Activated gamma-delta T cell treated with anti-CD3 and anti-CD28 coated beads, Interleukin-2, amount 50 U/mL, for 16 hours (primary cell): ENCODE results near the gene BHLHE41.

Experiments used
- DNase-seq: peaks from one replicate; pipeline ENCODE4 v3.0.0-alpha.2; 2020; ENCODE audit warnings: low read depth

BHLHE41 gene

DNA sequence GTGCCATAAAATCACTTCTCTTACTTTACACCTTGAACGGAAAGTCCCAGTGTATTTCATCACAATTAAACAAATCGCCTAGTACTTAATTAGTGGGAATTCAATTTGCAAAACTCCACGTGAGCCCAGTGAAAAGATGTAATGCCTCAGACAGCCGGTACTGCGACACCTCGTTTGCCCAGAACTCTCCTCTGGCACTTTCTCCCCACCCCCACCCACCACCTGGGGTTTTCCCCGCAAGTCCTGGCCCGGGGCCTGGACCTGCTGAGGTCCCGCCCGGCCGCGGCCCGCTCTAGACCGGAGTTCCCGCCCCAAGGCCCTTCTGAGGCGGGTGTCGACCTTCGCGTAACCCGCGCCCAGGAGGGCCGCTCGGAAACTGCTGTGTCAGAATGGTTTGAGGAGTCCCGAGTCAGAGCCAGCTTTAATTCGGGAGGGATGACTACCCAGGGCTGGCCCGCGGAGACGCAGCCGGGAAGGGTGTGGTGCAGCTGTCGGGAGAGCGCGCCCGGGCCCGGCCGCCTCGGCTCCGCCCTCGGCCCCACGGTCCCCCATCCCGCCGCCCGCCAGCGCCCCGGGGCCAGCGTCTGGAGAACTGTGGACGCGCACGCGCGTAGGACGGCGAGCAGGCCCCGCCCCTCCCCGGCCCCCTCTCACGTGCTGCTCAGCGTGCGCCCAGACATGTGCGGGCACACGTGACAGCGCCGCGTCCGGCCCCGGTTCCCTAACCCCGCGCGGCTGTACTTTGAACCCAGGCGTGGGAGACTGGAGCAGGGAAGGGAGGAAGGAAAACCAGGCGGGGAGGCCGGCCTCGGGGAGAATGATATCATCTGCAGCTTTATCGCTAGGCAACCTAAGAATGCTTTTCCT lies 10.8 kb downstream of the BHLHE41 start:
- DNase-seq: peak; percentile 43

DNA sequence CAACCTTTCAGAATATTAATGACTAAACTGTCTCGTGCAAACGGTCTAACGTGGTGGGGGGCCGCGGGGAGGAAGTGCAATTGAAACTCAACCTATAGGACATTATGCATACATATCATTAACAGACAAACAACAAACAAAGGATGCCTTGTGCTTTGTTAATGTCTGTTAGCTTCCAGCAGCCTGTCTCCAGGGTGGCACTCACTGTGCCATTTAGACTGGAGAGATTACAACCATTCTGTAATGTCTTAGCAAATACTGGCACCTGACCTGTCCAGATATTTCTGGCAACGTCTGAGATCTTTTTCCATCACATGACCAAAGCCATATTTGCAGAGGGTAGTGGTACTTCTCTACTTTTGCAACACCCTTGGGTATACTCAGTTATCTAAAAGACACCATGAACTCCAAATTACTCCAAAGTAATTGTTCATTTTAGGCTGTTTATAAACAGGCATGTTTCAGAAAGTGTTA lies 11.6 kb downstream of the BHLHE41 start:
- no peak for DNase-seq

- DNase-seq: no peak
These were observed 12.1 kb downstream of the BHLHE41 start for GRCh38 chr12:26112703-26113147.

DNA sequence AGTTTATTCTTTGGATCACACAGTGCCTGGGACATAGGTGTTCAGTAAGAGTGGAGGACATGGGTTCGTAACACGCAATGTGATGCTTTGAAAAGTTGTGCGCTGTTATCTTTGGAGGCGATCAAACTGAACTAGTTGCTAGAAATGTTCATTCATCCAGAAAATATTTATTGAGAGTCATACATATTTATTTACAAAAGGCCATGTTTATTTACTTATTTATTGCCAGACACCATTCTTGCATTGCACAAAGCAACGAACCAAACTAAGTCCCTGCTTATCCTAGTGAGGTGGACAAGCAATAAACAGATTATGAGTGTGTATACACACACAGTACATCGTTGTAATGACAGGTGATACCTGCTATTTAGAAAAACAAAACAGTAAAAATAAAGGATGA lies 12.6 kb downstream of the BHLHE41 start:
- DNase-seq: no peak

- DNase-seq: no peak
These were observed 15.4 kb downstream of the BHLHE41 start for GRCh38 chr12:26109343-26109881.

GRCh38 chr12:26108915-26109314 lies 15.9 kb downstream of the BHLHE41 start:
- no peak for DNase-seq

- no peak for DNase-seq
These were observed 18.5 kb downstream of the BHLHE41 start for GRCh38 chr12:26106347-26106746.

DNA sequence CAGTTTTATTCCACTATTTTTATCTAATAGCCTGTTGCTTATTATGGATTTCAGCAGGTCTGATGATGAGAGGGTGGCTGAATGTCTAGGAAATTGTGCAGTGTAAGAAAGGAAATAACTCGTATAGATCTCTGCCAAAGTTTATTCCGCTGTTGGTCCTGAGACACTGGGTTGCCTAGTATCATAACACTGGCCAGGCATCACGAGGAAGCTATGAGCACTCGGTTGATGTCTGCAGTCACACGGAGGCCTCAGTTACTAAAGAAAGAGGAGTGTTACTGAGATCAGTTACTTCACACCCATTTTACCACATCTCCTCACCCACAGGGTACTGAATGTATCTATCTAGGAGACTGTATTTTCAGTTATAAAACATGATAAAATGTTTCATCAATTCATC lies 21.9 kb downstream of the BHLHE41 start:
- DNase-seq: no peak

DNA sequence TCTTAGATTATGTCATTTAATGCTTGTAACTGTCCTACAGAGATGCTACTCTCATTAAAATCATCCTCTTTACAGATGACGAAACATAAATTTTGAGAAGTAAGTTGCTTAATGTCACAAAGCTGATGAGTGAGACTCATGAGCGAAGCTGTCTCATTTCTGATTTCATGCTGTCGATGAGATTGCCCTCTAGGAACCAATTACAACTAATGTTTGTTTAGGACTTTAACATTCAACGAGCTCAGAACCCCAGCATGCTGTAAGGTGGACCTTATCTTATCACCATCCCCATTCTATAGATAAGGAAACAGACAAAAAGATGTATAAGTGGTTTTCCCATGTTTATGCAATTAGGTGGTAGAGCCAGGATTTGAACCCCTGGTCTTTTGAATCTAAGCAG lies 23.1 kb downstream of the BHLHE41 start:
- DNase-seq: no peak

GRCh38 chr12:26101350-26101734 lies 23.5 kb downstream of the BHLHE41 start:
- no peak for DNase-seq

GRCh38 chr12:26100666-26101349 lies 24.0 kb downstream of the BHLHE41 start:
- no peak for DNase-seq

DNA sequence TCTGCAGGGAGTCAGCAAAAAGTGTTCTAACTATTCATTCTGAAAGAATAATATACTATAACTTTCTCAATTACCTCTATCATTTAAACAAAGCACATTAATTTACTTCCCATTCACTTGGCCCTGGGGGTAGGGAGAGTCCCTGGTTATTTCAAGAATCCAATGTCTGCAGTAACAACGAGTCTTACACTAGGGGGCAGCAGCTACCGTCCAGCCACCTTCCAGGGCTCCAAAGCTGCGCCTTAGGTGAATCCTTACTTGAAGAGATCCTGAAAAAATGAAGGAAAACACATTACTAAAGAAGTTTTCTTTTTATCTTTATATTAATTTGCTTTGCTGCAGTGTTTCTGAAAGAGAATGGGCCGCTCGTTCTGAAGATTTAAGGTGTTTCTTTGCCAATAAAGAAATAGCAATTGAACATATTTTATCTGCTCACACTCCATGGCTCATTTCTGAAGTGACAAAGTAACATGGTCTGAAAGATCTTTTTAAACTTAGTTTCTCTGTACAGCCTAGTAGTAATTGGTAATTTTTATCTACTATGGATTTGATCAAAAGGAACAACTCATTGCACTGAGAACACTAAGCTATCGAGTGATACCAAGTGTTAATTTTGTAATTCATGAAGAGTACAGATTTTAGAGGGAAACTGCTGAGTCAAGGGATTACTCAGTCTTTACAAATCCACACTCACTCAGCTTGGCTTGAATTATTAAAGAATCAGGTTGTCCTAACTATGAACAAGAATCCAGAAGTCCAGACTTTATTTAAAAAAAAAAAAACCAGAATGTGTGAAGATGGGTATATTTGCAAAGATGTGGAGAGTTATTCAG lies 27.6 kb downstream of the BHLHE41 start:
- peak; percentile 30 for DNase-seq

DNA sequence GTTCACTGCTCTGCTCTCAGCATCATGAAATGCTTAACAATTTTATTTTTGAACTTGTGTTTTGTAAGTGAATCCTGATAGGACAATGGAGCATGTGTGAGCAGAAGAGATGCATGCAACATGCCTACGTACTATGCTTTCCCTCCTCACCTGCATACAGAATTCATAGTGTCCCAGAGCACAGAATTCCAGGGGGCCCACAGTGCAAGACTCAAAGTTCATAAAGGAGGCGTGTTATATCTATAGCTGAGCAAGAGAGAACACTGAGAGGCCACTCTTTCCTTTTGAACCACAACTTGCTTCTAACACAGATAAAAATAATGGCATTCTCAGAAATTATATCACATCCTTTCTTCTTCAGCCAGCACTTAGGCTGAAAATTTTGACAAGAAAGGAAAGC lies 28.8 kb downstream of the BHLHE41 start:
- DNase-seq: no peak

DNA sequence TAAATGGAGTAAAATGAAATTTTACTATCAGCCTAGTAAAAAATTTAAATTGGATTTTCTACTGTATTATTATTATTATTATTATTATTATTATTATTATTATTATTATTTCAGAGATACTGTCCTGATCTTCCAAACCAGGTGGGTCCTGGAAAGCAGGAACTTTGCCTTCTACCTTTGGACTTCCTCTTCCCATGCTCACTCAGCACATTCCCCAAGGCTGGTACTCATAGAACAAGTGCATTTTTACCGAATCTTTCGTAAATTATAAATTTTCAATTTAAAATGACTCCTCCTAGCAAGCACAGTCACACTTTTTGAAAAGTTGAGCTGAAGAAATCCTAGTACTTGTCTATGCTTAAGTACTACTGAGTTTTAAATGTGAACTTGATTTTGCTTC lies 29.7 kb downstream of the BHLHE41 start:
- DNase-seq: no peak

- no peak for DNase-seq
These were observed 32.3 kb downstream of the BHLHE41 start for GRCh38 chr12:26092346-26093105.

DNA sequence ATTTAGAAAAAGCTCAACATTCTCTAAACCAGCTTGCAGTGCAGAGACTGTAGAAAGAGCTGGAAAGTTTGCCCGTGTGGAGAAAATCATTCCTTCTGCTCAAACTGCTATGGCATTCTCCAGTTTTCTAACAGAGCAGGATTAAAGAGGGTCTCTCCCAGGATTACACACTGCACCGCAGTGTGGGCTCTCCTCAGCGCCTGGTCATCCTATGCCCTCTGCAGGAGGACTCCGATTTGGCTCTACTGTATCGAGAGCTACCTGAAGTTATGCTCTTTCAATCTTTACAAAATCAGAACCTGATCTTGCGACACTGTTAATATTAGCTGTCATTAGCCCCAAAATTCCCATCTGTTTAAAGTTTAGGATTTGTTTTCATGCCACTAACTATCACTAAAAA lies 33.0 kb downstream of the BHLHE41 start:
- DNase-seq: no peak

DNA sequence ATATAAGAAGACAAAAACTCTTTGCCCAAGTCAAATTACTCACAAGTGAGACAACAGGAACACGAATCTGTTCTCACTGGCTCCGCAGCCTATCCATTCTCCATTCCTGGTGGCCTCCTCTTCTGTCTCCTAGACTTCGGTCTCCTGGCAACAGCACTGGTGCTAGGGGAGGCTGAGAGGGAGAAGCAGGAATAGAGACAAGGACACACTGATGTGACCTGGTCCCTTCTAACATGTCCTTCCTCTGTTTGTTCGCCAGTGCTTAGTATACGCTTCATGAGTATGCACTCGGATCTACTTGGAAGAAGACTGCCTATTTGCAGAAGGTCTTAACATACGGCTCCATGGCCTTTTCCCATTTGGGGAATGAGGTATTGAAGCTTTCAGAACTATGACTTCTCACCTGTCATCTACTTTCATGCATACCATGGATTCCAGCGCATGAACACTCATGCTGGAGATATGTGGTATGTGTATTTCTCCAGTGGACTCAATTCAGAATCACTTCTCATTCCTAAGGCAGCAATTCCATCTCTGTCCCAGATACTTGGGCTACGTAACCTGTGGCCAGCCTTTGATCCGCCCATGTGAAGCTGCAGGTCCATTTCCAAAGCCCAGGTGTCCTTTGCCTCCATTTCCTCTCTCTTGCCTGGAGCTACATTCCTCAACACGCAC lies 33.9 kb downstream of the BHLHE41 start:
- no peak for DNase-seq

DNA sequence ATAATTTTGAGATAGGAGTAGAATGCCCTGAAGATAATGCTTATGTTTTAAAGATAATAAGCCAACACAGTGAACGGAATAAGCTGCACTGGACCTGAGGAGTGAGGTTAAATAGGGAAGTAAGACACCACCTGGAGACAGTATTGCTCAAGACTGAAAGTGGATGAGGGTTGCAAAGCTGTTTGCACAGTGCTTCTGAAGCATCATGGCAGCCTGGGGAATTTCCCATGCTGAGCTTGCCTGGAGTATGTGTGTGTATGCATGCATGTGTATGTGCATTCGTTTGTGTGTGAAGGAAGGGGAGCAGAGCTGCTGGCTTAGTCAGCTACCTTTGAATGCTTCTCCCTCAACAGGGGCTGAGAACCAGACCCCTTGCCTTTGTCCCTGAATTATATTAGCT lies 35.8 kb downstream of the BHLHE41 start:
- DNase-seq: no peak

DNA sequence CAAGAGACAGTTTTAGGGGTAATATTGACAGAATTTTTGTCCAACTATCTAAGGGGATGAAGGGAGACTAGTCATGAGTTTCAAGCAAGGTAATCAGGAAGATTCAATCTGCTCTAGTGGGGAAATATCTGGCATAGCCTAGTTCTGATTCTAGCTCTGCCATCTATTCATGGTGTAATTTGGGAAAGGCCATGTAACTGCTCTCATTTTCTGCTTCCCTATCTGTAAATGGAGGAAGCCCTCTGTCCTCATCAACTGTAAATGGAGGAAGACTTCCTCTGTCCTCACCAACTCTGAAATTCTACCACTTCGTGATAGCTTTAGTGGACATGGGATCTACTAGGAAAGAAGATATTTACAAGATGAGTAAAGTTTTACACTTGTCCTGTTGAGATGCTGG lies 37.9 kb downstream of the BHLHE41 start:
- DNase-seq: no peak

- no peak for DNase-seq
These were observed 43.9 kb downstream of the BHLHE41 start for GRCh38 chr12:26080911-26081310.
